ENCODE measurements around the gene STOX2. TPM values are rescaled to one million over a fixed set of nuclear protein-coding genes. Genes with fewer than 3 reads are reported as not detected.

Gene STOX2
- total RNA-seq, 1 donor from 2014 or later: 1.9 TPM

GRCh38 chr4:183986291-183986970 lies 81.3 kb downstream of the STOX2 start:
- DNase-seq (ENCODE audit: low spot score): no peak
- TF ChIP-seq CTCF (IDR thresholded peaks at IDR 0.05): no peak
- Mint-ChIP-seq H3K4me3 (ENCODE audit: unreplicated experiment) (no peak overlapping the region), H3K4me1 (ENCODE audit: low read depth) (no peaks in the 10 kb centered on the region), H3K27me3 (ENCODE audit: low read depth) (no peaks in the 10 kb centered on the region), H3K27ac (ENCODE audit: unreplicated experiment) (no peak overlapping the region), H3K36me3 (ENCODE audit: low read depth) (no peaks in the 10 kb centered on the region), H3K9me3 (ENCODE audit: low read depth) (no peaks in the 10 kb centered on the region)

GRCh38 chr4:183986971-183987946 lies 82.2 kb downstream of the STOX2 start:
- Mint-ChIP-seq H3K4me1 (ENCODE audit: low read depth) (no peaks in the 10 kb centered on the region), H3K27ac (ENCODE audit: unreplicated experiment) (no peak overlapping the region), H3K36me3 (ENCODE audit: low read depth) (no peaks in the 10 kb centered on the region), H3K27me3 (ENCODE audit: low read depth) (no peaks in the 10 kb centered on the region), H3K4me3 (ENCODE audit: unreplicated experiment) (no peak overlapping the region), H3K9me3 (ENCODE audit: low read depth) (no peaks in the 10 kb centered on the region)
- DNase-seq (ENCODE audit: low spot score): no peak
- no peak for TF ChIP-seq CTCF (IDR thresholded peaks at IDR 0.05)

GRCh38 chr4:183987987-183988392 lies 82.9 kb downstream of the STOX2 start:
- TF ChIP-seq CTCF (IDR thresholded peaks at IDR 0.05): no peak
- no peak overlapping the region for H3K27ac Mint-ChIP-seq (ENCODE audit: unreplicated experiment)

GRCh38 chr4:183988874-183989273 lies 83.8 kb downstream of the STOX2 start:
- TF ChIP-seq CTCF (IDR thresholded peaks at IDR 0.05): no peak
- Mint-ChIP-seq H3K27ac (ENCODE audit: unreplicated experiment) (no peak overlapping the region), H3K9me3 (ENCODE audit: low read depth) (no peaks in the 10 kb centered on the region), H3K36me3 (ENCODE audit: low read depth) (no peaks in the 10 kb centered on the region), H3K4me3 (ENCODE audit: unreplicated experiment) (no peak overlapping the region), H3K4me1 (ENCODE audit: low read depth) (no peaks in the 10 kb centered on the region), H3K27me3 (ENCODE audit: low read depth) (no peaks in the 10 kb centered on the region)
- no peak for DNase-seq (ENCODE audit: low spot score)

More at GRCh38 chr4:183987987-183988392, 82.9 kb downstream of the STOX2 start:
- Mint-ChIP-seq H3K9me3 (ENCODE audit: low read depth) (no peaks in the 10 kb centered on the region), H3K27me3 (ENCODE audit: low read depth) (no peaks in the 10 kb centered on the region), H3K4me3 (ENCODE audit: unreplicated experiment) (no peak overlapping the region), H3K36me3 (ENCODE audit: low read depth) (no peaks in the 10 kb centered on the region), H3K4me1 (ENCODE audit: low read depth) (no peaks in the 10 kb centered on the region)
- DNase-seq (ENCODE audit: low spot score): no peak

GRCh38 chr4:183989461-183989860 lies 84.4 kb downstream of the STOX2 start:
- no peak for TF ChIP-seq CTCF (IDR thresholded peaks at IDR 0.05)
- H3K27me3 Mint-ChIP-seq (ENCODE audit: low read depth): no peaks in the 10 kb centered on the region

More at GRCh38 chr4:183989461-183989860, 84.4 kb downstream of the STOX2 start:
- H3K4me3 Mint-ChIP-seq (ENCODE audit: unreplicated experiment): no peak overlapping the region
- H3K27ac Mint-ChIP-seq (ENCODE audit: unreplicated experiment): no peak overlapping the region
- DNase-seq (ENCODE audit: low spot score): no peak
- H3K9me3 Mint-ChIP-seq (ENCODE audit: low read depth): no peaks in the 10 kb centered on the region
- H3K36me3 Mint-ChIP-seq (ENCODE audit: low read depth): no peaks in the 10 kb centered on the region
- no peaks in the 10 kb centered on the region for H3K4me1 Mint-ChIP-seq (ENCODE audit: low read depth)
